A673 (cell line): ENCODE results near the gene SEMA3A. TPM values are rescaled to one million over a fixed set of nuclear protein-coding genes. Genes with fewer than 3 reads are reported as not detected.

Experiments
- BruUV-seq: library from RNA; stranded (reverse); fragments of 400-500 nt; replicated peaks from 2 replicates; lab custom pipeline; 2021; lab: Mats Ljungman, UMichigan
- CTCF ChIA-PET: fragments of 300-600 bp; sonication (Branson Sonifier 250); formaldehyde crosslinking; loops from one replicate; lab custom pipeline; 2022; ENCODE audit warnings: antibody characterized with exemption; lab: Charles Lee
- POLR2A ChIA-PET: fragments of 300-600 bp; sonication (Branson Sonifier 250); formaldehyde crosslinking; loops from one replicate; lab custom pipeline; 2022; ENCODE audit warnings: antibody characterized with exemption; ENCODE audit not compliant: low non-redundant PET; lab: Charles Lee
- DNase-seq: peaks from one replicate; pipeline ENCODE4 v3.0.0-alpha.2; 2015; ENCODE audit warnings: low spot score
- H3K27ac ChIP-seq: fragments of 200-600 bp; sonication (generic); 2 replicates; pipeline ENCODE4 v1.5.1; 2016; ENCODE audit warnings: mixed run types, low read depth, mild to moderate bottlenecking, mixed read lengths, antibody characterized with exemption, low read length; ENCODE audit not compliant: poor library complexity, severe bottlenecking
- H3K27me3 ChIP-seq: fragments of 200-600 bp; sonication (generic); replicated peaks from 2 replicates; pipeline ENCODE4 v1.6.1; 2017; ENCODE audit warnings: mixed run types, low read depth, mild to moderate bottlenecking, mixed read lengths, antibody characterized with exemption, low read length; ENCODE audit not compliant: insufficient read depth, poor library complexity
- H3K36me3 ChIP-seq: fragments of 200-600 bp; sonication (generic); 2 replicates; pipeline ENCODE4 v1.6.1; 2016; ENCODE audit warnings: mixed run types, mild to moderate bottlenecking, mixed read lengths, antibody characterized with exemption, low read length; ENCODE audit not compliant: insufficient read depth, poor library complexity, severe bottlenecking
- H3K4me1 ChIP-seq: fragments of 200-600 bp; sonication (generic); 2 replicates; pipeline ENCODE4 v1.6.1; 2017; ENCODE audit warnings: mixed run types, mild to moderate bottlenecking, mixed read lengths, antibody characterized with exemption, low read length; ENCODE audit not compliant: insufficient read depth, poor library complexity, severe bottlenecking
- H3K4me3 ChIP-seq: fragments of 200-600 bp; sonication (generic); 2 replicates; pipeline ENCODE4 v1.5.1; 2016; ENCODE audit warnings: low read depth, mixed run types, mild to moderate bottlenecking, mixed read lengths, low read length; ENCODE audit not compliant: poor library complexity, severe bottlenecking
- H3K9me3 ChIP-seq: fragments of 200-600 bp; sonication (generic); 2 replicates; pipeline ENCODE4 v1.6.1; 2016; ENCODE audit warnings: mixed run types, low read depth, mild to moderate bottlenecking, mixed read lengths, antibody characterized with exemption, low read length; ENCODE audit not compliant: poor library complexity, severe bottlenecking
- CTCF ChIP-seq: fragments of 300-800, 200-600 bp; sonication (generic); conservative IDR thresholded peaks from 2 replicates; pipeline ENCODE4 v1.5.1; 2017; ENCODE audit warnings: low read depth, mild to moderate bottlenecking, antibody characterized with exemption, low read length, moderate library complexity, mixed read lengths
- EZH2 ChIP-seq: fragments of 200-600 bp; sonication (generic); IDR thresholded peaks from 2 replicates; pipeline ENCODE4 v1.6.1; 2017; ENCODE audit warnings: borderline replicate concordance, low read depth, mild to moderate bottlenecking, mixed read lengths, antibody characterized with exemption, low read length; ENCODE audit not compliant: poor library complexity, severe bottlenecking
- intact Hi-C: fragments of 100-400 bp; cut with micrococcal nuclease; formaldehyde crosslinking; loops from one replicate; pipeline ENCODE4 v1.10.0; 2022; ENCODE audit not compliant: unreplicated experiment
- total RNA-seq: library from RNA; stranded (reverse); gene quantifications from 2 replicates; pipeline ENCODE4 v1.2.3, GENCODE V29; 2021

The SEMA3A gene
- total RNA-seq, 1 experiment from 2014 or later = 22.8 TPM

DNA sequence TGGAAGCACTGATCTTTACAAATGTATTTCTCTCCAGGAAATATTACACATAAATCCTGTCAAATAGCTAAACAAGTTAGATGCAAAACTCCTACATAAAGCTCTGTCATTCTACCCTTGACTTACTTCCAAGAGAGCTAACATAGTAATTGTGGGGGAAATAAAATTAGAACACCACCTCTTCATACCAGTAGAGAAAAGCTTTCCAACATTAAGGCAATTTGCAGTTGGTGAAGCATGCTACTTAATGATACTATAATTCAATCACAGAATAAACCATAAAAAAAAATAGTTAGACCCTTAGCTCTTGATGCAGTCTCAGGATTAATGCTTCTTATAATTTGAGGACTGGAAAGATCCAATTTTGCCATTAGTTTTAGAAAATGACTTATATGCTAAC is 35.2 kb downstream of the SEMA3A start:
- Histone ChIP-seq H3K27ac (peak overlapping the region; percentile 52), H3K36me3 (no peaks in the 10 kb centered on the region), H3K4me3 (no peak overlapping the region), H3K9me3 (no peaks in the 10 kb centered on the region), H3K27me3 (no peaks in the 10 kb centered on the region), H3K4me1 (peaks cover 75% of the 10 kb centered on the region)
- intact Hi-C loops = no loop called here
- TF ChIP-seq CTCF (no peak), EZH2 (no peak)
- DNase-seq = peak; percentile 56
- no TSS peak for BruUV-seq
- POLR2A ChIA-PET = interaction anchor here (0.6 kb wide), 2 partner anchors 16 to 180 kb away, joined by 3 to 7 read pairs; no protein-coding TSS in a partner anchor
- CTCF ChIA-PET = no interaction called here

GRCh38 chr7:84157171-84157570 is 37.4 kb downstream of the SEMA3A start:
- no TSS peak for BruUV-seq
- intact Hi-C loops = no loop called here
- Histone ChIP-seq H3K36me3 (no peaks in the 10 kb centered on the region), H3K27ac (peak overlapping the region; percentile 67), H3K4me1 (peaks cover 70% of the 10 kb centered on the region), H3K4me3 (no peak overlapping the region), H3K27me3 (no peaks in the 10 kb centered on the region), H3K9me3 (no peaks in the 10 kb centered on the region)
- DNase-seq = no peak
- ChIA-PET CTCF (interaction anchor here (0.6 kb wide), 1 partner anchor 186 kb away, joined by 14 read pairs; no protein-coding TSS in a partner anchor), POLR2A (no interaction called here)
- TF ChIP-seq EZH2 (no peak), CTCF (no peak)

DNA sequence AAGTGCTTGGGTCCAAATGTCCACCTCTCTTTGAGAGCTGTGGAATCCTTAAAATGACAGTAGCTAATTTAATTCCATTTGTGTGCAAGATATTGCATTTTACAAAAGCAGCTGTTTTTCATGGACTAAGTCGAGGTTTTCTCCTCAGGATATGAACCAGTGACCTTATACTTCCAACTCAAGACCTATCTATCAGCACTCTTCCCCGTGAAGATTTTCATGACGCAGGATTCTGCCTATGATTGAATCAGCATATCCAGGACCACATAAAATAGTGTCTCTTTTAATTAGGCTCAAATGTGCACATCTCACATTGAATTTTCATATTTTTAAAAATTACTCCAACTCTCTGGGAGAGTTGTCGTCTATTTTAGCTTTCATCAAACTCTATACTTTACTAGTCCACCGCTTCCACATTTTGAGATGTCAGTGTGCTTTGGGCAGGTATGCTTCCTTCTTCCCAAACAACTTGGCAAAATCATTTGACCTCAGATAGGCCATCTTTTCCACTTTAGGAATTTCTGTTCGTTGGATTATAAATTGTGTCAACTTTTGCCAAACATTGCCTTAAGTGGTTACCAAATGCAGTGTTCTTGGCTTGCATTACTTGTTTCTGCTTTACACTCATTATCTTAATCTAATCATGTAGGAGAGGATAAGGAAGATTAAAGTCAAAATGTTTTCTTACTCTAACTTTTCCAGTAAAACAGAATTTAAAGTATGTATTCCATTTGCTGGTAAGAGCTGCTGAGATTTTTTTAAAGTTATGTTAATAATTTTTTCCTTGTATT is 39.4 kb downstream of the SEMA3A start:
- ChIA-PET POLR2A (no interaction called here), CTCF (no interaction called here)
- H3K4me3 ChIP-seq = no peak overlapping the region
- no peak for DNase-seq
- H3K4me1 ChIP-seq = peaks cover 55% of the 10 kb centered on the region
- TF ChIP-seq CTCF (no peak), EZH2 (no peak)
- intact Hi-C loops = no loop called here
- H3K27ac ChIP-seq = peak overlapping the region; percentile 67
- no peaks in the 10 kb centered on the region for H3K27me3 ChIP-seq
- BruUV-seq = no TSS peak
- H3K9me3 ChIP-seq = no peaks in the 10 kb centered on the region
- no peaks in the 10 kb centered on the region for H3K36me3 ChIP-seq
